Measurements from ENCODE around the gene CDK17.
"Not testable (repeated sequence)": the region's sequence is repeated elsewhere in the genome, so short reads cannot be mapped to it uniquely, and the experiment has no call there.

The CDK17 gene

DNA sequence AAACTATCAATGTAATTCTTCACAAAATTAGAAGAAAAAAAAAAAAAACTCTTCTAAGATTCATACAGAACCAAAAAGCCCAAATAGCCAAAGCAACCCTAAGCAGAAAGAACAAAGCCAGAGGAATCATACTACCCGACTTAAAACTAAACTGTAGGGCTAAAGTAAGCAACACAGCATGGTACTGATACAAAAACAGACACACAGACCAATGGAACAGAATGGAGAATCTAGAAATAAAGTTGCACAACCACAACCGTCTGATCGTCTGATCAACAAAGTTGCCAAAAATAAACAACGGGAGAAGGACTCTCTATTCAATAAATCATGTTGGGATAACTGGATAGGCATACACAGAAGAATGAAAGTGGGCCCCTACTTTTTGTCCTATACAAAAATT is 16.9 kb downstream of the CDK17 start:
- H2AFZ ChIP-seq (ENCODE audit: insufficient read depth, low read length, poor library complexity): no peak overlapping the region
- no peak overlapping the region for H3K4ac ChIP-seq (ENCODE audit: low read depth, low read length)
- H4K8ac ChIP-seq (ENCODE audit: low read depth, low read length): no peak overlapping the region
- no peak overlapping the region for H2BK12ac ChIP-seq (ENCODE audit: low read length)
- no peaks in the 10 kb centered on the region for H3K79me1 ChIP-seq (ENCODE audit: low read length)
- no peak overlapping the region for H3K9ac ChIP-seq (ENCODE audit: low read length)
- H2BK5ac ChIP-seq (ENCODE audit: low read depth, low read length, poor library complexity): no peak overlapping the region
- H3K4me1 ChIP-seq (ENCODE audit: control insufficient read depth in 1 of 2, insufficient read depth in 2 of 2, low read length in 2 of 2): peaks cover 0 to 1% of the 10 kb centered on the region in 2 experiments
- H4K12ac ChIP-seq (ENCODE audit: low read depth, low read length): no peak overlapping the region
- H3K23ac ChIP-seq (ENCODE audit: low read length): no peak overlapping the region
- H4K91ac ChIP-seq (ENCODE audit: low read depth, low read length): no peak overlapping the region
- no peak overlapping the region for H3K4me2 ChIP-seq (ENCODE audit: low read length)
- H3K27ac ChIP-seq (ENCODE audit: low read depth, low read length): no peak overlapping the region
- peaks cover 5% of the 10 kb centered on the region for H3K79me2 ChIP-seq (ENCODE audit: control insufficient read depth, insufficient read depth, low read length, poor library complexity)
- H2AK5ac ChIP-seq (ENCODE audit: low read length): no peak overlapping the region
- H3K9me3 ChIP-seq (ENCODE audit: insufficient read depth, low read depth, low read length): no peaks in the 10 kb centered on the region
- no peak overlapping the region for H3K14ac ChIP-seq (ENCODE audit: low read length)
- H3K36me3 ChIP-seq (ENCODE audit: control insufficient read depth in 1 of 2, insufficient read depth in 2 of 2, low read length in 2 of 2): no peaks in the 10 kb centered on the region
- WGBS (ENCODE audit: extremely low coverage, insufficient coverage, insufficient read length): no CpG with 5 or more reads among the region's 4 CpGs
- DNase-seq: no peak
- no peaks in the 10 kb centered on the region for H3K27me3 ChIP-seq (ENCODE audit: insufficient read depth, low read length)
- no peak overlapping the region for H3K18ac ChIP-seq (ENCODE audit: low read length)
- no peak overlapping the region for H3K4me3 ChIP-seq (ENCODE audit: low read depth, low read length)
- no peak overlapping the region for H2BK120ac ChIP-seq (ENCODE audit: insufficient read depth, low read length, poor library complexity)

- not testable (repeated sequence) for H2BK12ac ChIP-seq (ENCODE audit: low read length); H2BK5ac ChIP-seq (ENCODE audit: low read depth, low read length, poor library complexity); H3K36me3 ChIP-seq (ENCODE audit: control insufficient read depth in 1 of 2, insufficient read depth in 2 of 2, low read length in 2 of 2); H2AK5ac ChIP-seq (ENCODE audit: low read length); H3K4ac ChIP-seq (ENCODE audit: low read depth, low read length); H4K91ac ChIP-seq (ENCODE audit: low read depth, low read length); H3K4me1 ChIP-seq (ENCODE audit: control insufficient read depth in 1 of 2, insufficient read depth in 2 of 2, low read length in 2 of 2); H3K79me1 ChIP-seq (ENCODE audit: low read length); H2BK120ac ChIP-seq (ENCODE audit: insufficient read depth, low read length, poor library complexity); H3K4me3 ChIP-seq (ENCODE audit: low read depth, low read length); H3K27me3 ChIP-seq (ENCODE audit: insufficient read depth, low read length); H3K27ac ChIP-seq (ENCODE audit: low read depth, low read length); H3K9ac ChIP-seq (ENCODE audit: low read length); H3K79me2 ChIP-seq (ENCODE audit: control insufficient read depth, insufficient read depth, low read length, poor library complexity); H3K4me2 ChIP-seq (ENCODE audit: low read length); H3K9me3 ChIP-seq (ENCODE audit: insufficient read depth, low read depth, low read length); H3K23ac ChIP-seq (ENCODE audit: low read length); H2AFZ ChIP-seq (ENCODE audit: insufficient read depth, low read length, poor library complexity); H4K12ac ChIP-seq (ENCODE audit: low read depth, low read length); H3K14ac ChIP-seq (ENCODE audit: low read length); H4K8ac ChIP-seq (ENCODE audit: low read depth, low read length); DNase-seq; H3K18ac ChIP-seq (ENCODE audit: low read length)
- 100% methylated on average over 2 of the region's 4 CpGs for WGBS (ENCODE audit: extremely low coverage, insufficient coverage, insufficient read length)
Observed at GRCh38 chr12:96379743-96380142, 20.5 kb downstream of the CDK17 start.

- Histone ChIP-seq H3K9ac (ENCODE audit: low read length) (no peak overlapping the region), H3K4me3 (ENCODE audit: low read depth, low read length) (no peak overlapping the region), H2BK12ac (ENCODE audit: low read length) (no peak overlapping the region), H2AFZ (ENCODE audit: insufficient read depth, low read length, poor library complexity) (no peak overlapping the region), H4K12ac (ENCODE audit: low read depth, low read length) (no peak overlapping the region), H3K79me2 (ENCODE audit: control insufficient read depth, insufficient read depth, low read length, poor library complexity) (peaks cover 2% of the 10 kb centered on the region), H2BK5ac (ENCODE audit: low read depth, low read length, poor library complexity) (no peak overlapping the region), H3K4me1 (ENCODE audit: control insufficient read depth in 1 of 2, insufficient read depth in 2 of 2, low read length in 2 of 2) (no peaks in the 10 kb centered on the region), H3K27me3 (ENCODE audit: insufficient read depth, low read length) (no peaks in the 10 kb centered on the region), H3K27ac (ENCODE audit: low read depth, low read length) (no peak overlapping the region), H3K36me3 (ENCODE audit: control insufficient read depth in 1 of 2, insufficient read depth in 2 of 2, low read length in 2 of 2) (no peaks in the 10 kb centered on the region), H2AK5ac (ENCODE audit: low read length) (no peak overlapping the region), H3K18ac (ENCODE audit: low read length) (no peak overlapping the region), H3K79me1 (ENCODE audit: low read length) (no peaks in the 10 kb centered on the region), H4K8ac (ENCODE audit: low read depth, low read length) (no peak overlapping the region), H3K23ac (ENCODE audit: low read length) (no peak overlapping the region), H3K4ac (ENCODE audit: low read depth, low read length) (no peak overlapping the region), H3K4me2 (ENCODE audit: low read length) (no peak overlapping the region), H4K91ac (ENCODE audit: low read depth, low read length) (no peak overlapping the region), H3K14ac (ENCODE audit: low read length) (no peak overlapping the region), H3K9me3 (ENCODE audit: insufficient read depth, low read depth, low read length) (no peaks in the 10 kb centered on the region), H2BK120ac (ENCODE audit: insufficient read depth, low read length, poor library complexity) (no peak overlapping the region)
- no CpG with 5 or more reads among the region's 1 CpG for WGBS (ENCODE audit: extremely low coverage, insufficient coverage, insufficient read length)
- no peak for DNase-seq
Observed at GRCh38 chr12:96378319-96378718, 21.9 kb downstream of the CDK17 start.

DNA sequence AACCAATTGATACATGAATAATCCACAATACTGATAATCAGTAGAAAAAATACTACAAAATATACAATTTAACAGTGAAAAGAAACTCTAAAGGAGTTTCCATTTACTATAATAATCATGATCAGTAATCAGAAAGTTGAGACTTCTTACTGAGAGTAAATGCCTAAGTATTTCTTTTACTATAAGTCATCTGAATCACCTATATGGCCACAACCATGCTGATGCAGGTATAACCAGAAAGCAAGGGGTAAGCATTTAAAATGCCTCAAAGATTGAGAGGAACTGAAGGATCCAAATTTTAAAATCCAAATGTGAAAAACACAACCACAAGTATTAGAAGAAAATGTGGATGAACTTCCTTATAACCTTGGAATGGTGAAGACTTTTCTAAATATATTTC is 23.4 kb downstream of the CDK17 start:
- H3K79me2 ChIP-seq (ENCODE audit: control insufficient read depth, insufficient read depth, low read length, poor library complexity): peaks cover 2% of the 10 kb centered on the region
- DNase-seq: no peak

More for the DNA sequence above, 23.4 kb downstream of the CDK17 start:
- Histone ChIP-seq H2BK5ac (ENCODE audit: low read depth, low read length, poor library complexity) (no peak overlapping the region), H2AK5ac (ENCODE audit: low read length) (no peak overlapping the region), H3K4me1 (ENCODE audit: control insufficient read depth in 1 of 2, insufficient read depth in 2 of 2, low read length in 2 of 2) (no peaks in the 10 kb centered on the region), H3K4me3 (ENCODE audit: low read depth, low read length) (no peak overlapping the region), H3K36me3 (ENCODE audit: control insufficient read depth in 1 of 2, insufficient read depth in 2 of 2, low read length in 2 of 2) (no peaks in the 10 kb centered on the region), H3K4me2 (ENCODE audit: low read length) (no peak overlapping the region), H2BK12ac (ENCODE audit: low read length) (no peak overlapping the region), H3K18ac (ENCODE audit: low read length) (no peak overlapping the region), H4K12ac (ENCODE audit: low read depth, low read length) (no peak overlapping the region), H3K27ac (ENCODE audit: low read depth, low read length) (no peak overlapping the region), H3K9me3 (ENCODE audit: insufficient read depth, low read depth, low read length) (no peaks in the 10 kb centered on the region), H4K8ac (ENCODE audit: low read depth, low read length) (no peak overlapping the region), H2BK120ac (ENCODE audit: insufficient read depth, low read length, poor library complexity) (no peak overlapping the region), H4K91ac (ENCODE audit: low read depth, low read length) (no peak overlapping the region), H3K9ac (ENCODE audit: low read length) (no peak overlapping the region), H3K27me3 (ENCODE audit: insufficient read depth, low read length) (no peaks in the 10 kb centered on the region), H3K14ac (ENCODE audit: low read length) (no peak overlapping the region), H2AFZ (ENCODE audit: insufficient read depth, low read length, poor library complexity) (no peak overlapping the region), H3K23ac (ENCODE audit: low read length) (no peak overlapping the region), H3K4ac (ENCODE audit: low read depth, low read length) (no peak overlapping the region), H3K79me1 (ENCODE audit: low read length) (no peaks in the 10 kb centered on the region)

Measured in trophoblast cell (in vitro differentiated cells and primary cell).